ENCODE measurements around the gene DOK6.

The DOK6 gene

GRCh38 chr18:69737851-69738250 is 337.2 kb downstream of the DOK6 start:
- H3K36me3 ChIP-seq (replicated peaks), result no peaks in the 10 kb centered on the region
- in situ Hi-C loops (cut with MboI; ENCODE audit: low sequenced_read_pairs), result no loop called here
- H3K4me1 ChIP-seq, result no peaks in the 10 kb centered on the region
- H3K27me3 ChIP-seq (ENCODE audit: low read depth), result no peaks in the 10 kb centered on the region
- no peak overlapping the region for H3K4me3 ChIP-seq
- no peak for DNase-seq (ENCODE audit: low spot score in 2 of 2)
- H3K9me3 ChIP-seq, result no peaks in the 10 kb centered on the region

GRCh38 chr18:69747388-69747787 is 346.7 kb downstream of the DOK6 start:
- no peaks in the 10 kb centered on the region for H3K4me1 ChIP-seq
- no peaks in the 10 kb centered on the region for H3K9me3 ChIP-seq
- in situ Hi-C loops (cut with MboI; ENCODE audit: low sequenced_read_pairs), result no loop called here
- H3K36me3 ChIP-seq (replicated peaks), result no peaks in the 10 kb centered on the region
- no peak overlapping the region for H3K4me3 ChIP-seq
- no peak for DNase-seq (ENCODE audit: low spot score in 2 of 2)
- H3K27me3 ChIP-seq (ENCODE audit: low read depth), result no peaks in the 10 kb centered on the region

GRCh38 chr18:69752737-69753380 is 352.2 kb downstream of the DOK6 start:
- no peaks in the 10 kb centered on the region for H3K27me3 ChIP-seq (ENCODE audit: low read depth)
- no peaks in the 10 kb centered on the region for H3K36me3 ChIP-seq (replicated peaks)
- no peak overlapping the region for H3K4me3 ChIP-seq
- H3K4me1 ChIP-seq, result no peaks in the 10 kb centered on the region
- H3K9me3 ChIP-seq, result no peaks in the 10 kb centered on the region
- in situ Hi-C loops (cut with MboI; ENCODE audit: low sequenced_read_pairs), result no loop called here
- DNase-seq (ENCODE audit: low spot score in 2 of 2), result no peak

GRCh38 chr18:69754108-69754507 is 353.4 kb downstream of the DOK6 start:
- no peak overlapping the region for H3K4me3 ChIP-seq
- no peaks in the 10 kb centered on the region for H3K4me1 ChIP-seq
- no peaks in the 10 kb centered on the region for H3K27me3 ChIP-seq (ENCODE audit: low read depth)
- no peaks in the 10 kb centered on the region for H3K9me3 ChIP-seq
- no peak for DNase-seq (ENCODE audit: low spot score in 2 of 2)
- no peaks in the 10 kb centered on the region for H3K36me3 ChIP-seq (replicated peaks)
- in situ Hi-C loops (cut with MboI; ENCODE audit: low sequenced_read_pairs), result no loop called here

- Histone ChIP-seq H3K4me1 (no peaks in the 10 kb centered on the region), H3K36me3 (replicated peaks) (no peaks in the 10 kb centered on the region), H3K9me3 (no peaks in the 10 kb centered on the region), H3K4me3 (no peak overlapping the region), H3K27me3 (ENCODE audit: low read depth) (no peaks in the 10 kb centered on the region)
- no peak for DNase-seq (ENCODE audit: low spot score in 2 of 2)
- in situ Hi-C loops (cut with MboI; ENCODE audit: low sequenced_read_pairs), result no loop called here
Measured at GRCh38 chr18:69755041-69755440, 354.4 kb downstream of the DOK6 start.

GRCh38 chr18:69755856-69756496 is 355.3 kb downstream of the DOK6 start:
- Histone ChIP-seq H3K27me3 (ENCODE audit: low read depth) (no peaks in the 10 kb centered on the region), H3K9me3 (no peaks in the 10 kb centered on the region), H3K4me3 (no peak overlapping the region), H3K4me1 (no peaks in the 10 kb centered on the region), H3K36me3 (replicated peaks) (no peaks in the 10 kb centered on the region)
- DNase-seq (ENCODE audit: low spot score in 2 of 2), result no peak
- in situ Hi-C loops (cut with MboI; ENCODE audit: low sequenced_read_pairs), result no loop called here

GRCh38 chr18:69757733-69758132 is 357.0 kb downstream of the DOK6 start:
- in situ Hi-C loops (cut with MboI; ENCODE audit: low sequenced_read_pairs), result no loop called here
- Histone ChIP-seq H3K36me3 (replicated peaks) (no peaks in the 10 kb centered on the region), H3K4me1 (no peaks in the 10 kb centered on the region), H3K4me3 (no peak overlapping the region), H3K9me3 (no peaks in the 10 kb centered on the region), H3K27me3 (ENCODE audit: low read depth) (no peaks in the 10 kb centered on the region)
- DNase-seq (ENCODE audit: low spot score in 2 of 2), result no peak

GRCh38 chr18:69758458-69758857 is 357.8 kb downstream of the DOK6 start:
- no peak for DNase-seq (ENCODE audit: low spot score in 2 of 2)
- Histone ChIP-seq H3K36me3 (replicated peaks) (no peaks in the 10 kb centered on the region), H3K27me3 (ENCODE audit: low read depth) (no peaks in the 10 kb centered on the region), H3K4me3 (no peak overlapping the region), H3K9me3 (no peaks in the 10 kb centered on the region), H3K4me1 (no peaks in the 10 kb centered on the region)
- in situ Hi-C loops (cut with MboI; ENCODE audit: low sequenced_read_pairs), result no loop called here

- H3K4me1 ChIP-seq, result no peaks in the 10 kb centered on the region
- no peak for DNase-seq (ENCODE audit: low spot score in 2 of 2)
- no peaks in the 10 kb centered on the region for H3K9me3 ChIP-seq
- H3K36me3 ChIP-seq (replicated peaks), result no peaks in the 10 kb centered on the region
- H3K27me3 ChIP-seq (ENCODE audit: low read depth), result no peaks in the 10 kb centered on the region
- no peak overlapping the region for H3K4me3 ChIP-seq
- in situ Hi-C loops (cut with MboI; ENCODE audit: low sequenced_read_pairs), result no loop called here
Measured at GRCh38 chr18:69759046-69759445, 358.4 kb downstream of the DOK6 start.

- H3K4me3 ChIP-seq, result no peak overlapping the region
- in situ Hi-C loops (cut with MboI; ENCODE audit: low sequenced_read_pairs), result no loop called here
- no peak for DNase-seq (ENCODE audit: low spot score in 2 of 2)
- no peaks in the 10 kb centered on the region for H3K27me3 ChIP-seq (ENCODE audit: low read depth)
- no peaks in the 10 kb centered on the region for H3K9me3 ChIP-seq
- no peaks in the 10 kb centered on the region for H3K36me3 ChIP-seq (replicated peaks)
- no peaks in the 10 kb centered on the region for H3K4me1 ChIP-seq
Measured at GRCh38 chr18:69763002-69763401, 362.3 kb downstream of the DOK6 start.

- H3K4me1 ChIP-seq, result no peaks in the 10 kb centered on the region
- H3K36me3 ChIP-seq (replicated peaks), result no peaks in the 10 kb centered on the region
- in situ Hi-C loops (cut with MboI; ENCODE audit: low sequenced_read_pairs), result no loop called here
- DNase-seq (ENCODE audit: low spot score in 2 of 2), result no peak
- no peaks in the 10 kb centered on the region for H3K9me3 ChIP-seq
- no peak overlapping the region for H3K4me3 ChIP-seq
- no peaks in the 10 kb centered on the region for H3K27me3 ChIP-seq (ENCODE audit: low read depth)
Measured at GRCh38 chr18:69763821-69764220, 363.1 kb downstream of the DOK6 start.

- Histone ChIP-seq H3K36me3 (replicated peaks) (no peaks in the 10 kb centered on the region), H3K9me3 (no peaks in the 10 kb centered on the region), H3K4me1 (peaks cover 6% of the 10 kb centered on the region; the same call in 1 of the 2 replicates), H3K4me3 (no peak overlapping the region), H3K27me3 (ENCODE audit: low read depth) (no peaks in the 10 kb centered on the region)
- in situ Hi-C loops (cut with MboI; ENCODE audit: low sequenced_read_pairs), result no loop called here
- DNase-seq (ENCODE audit: low spot score in 2 of 2), result no peak
Measured at GRCh38 chr18:69770238-69770637, 369.6 kb downstream of the DOK6 start.

GRCh38 chr18:69774831-69775230 is 374.1 kb downstream of the DOK6 start:
- Histone ChIP-seq H3K9me3 (no peaks in the 10 kb centered on the region), H3K27me3 (ENCODE audit: low read depth) (no peaks in the 10 kb centered on the region), H3K36me3 (replicated peaks) (no peaks in the 10 kb centered on the region), H3K4me3 (no peak overlapping the region), H3K4me1 (peaks cover 6% of the 10 kb centered on the region)
- DNase-seq (ENCODE audit: low spot score in 2 of 2), result no peak
- in situ Hi-C loops (cut with MboI; ENCODE audit: low sequenced_read_pairs), result no loop called here

GRCh38 chr18:69777248-69777647 is 376.6 kb downstream of the DOK6 start:
- in situ Hi-C loops (cut with MboI; ENCODE audit: low sequenced_read_pairs), result no loop called here
- DNase-seq (ENCODE audit: low spot score in 2 of 2), result no peak
- Histone ChIP-seq H3K4me3 (no peak overlapping the region), H3K36me3 (replicated peaks) (no peaks in the 10 kb centered on the region), H3K4me1 (no peaks in the 10 kb centered on the region; the same call in 1 of the 2 replicates), H3K27me3 (ENCODE audit: low read depth) (no peaks in the 10 kb centered on the region), H3K9me3 (no peaks in the 10 kb centered on the region)

GRCh38 chr18:69778680-69779079 is 378.0 kb downstream of the DOK6 start:
- no peak for DNase-seq (ENCODE audit: low spot score in 2 of 2)
- in situ Hi-C loops (cut with MboI; ENCODE audit: low sequenced_read_pairs), result no loop called here
- Histone ChIP-seq H3K9me3 (no peaks in the 10 kb centered on the region), H3K27me3 (ENCODE audit: low read depth) (no peaks in the 10 kb centered on the region), H3K36me3 (replicated peaks) (no peaks in the 10 kb centered on the region), H3K4me1 (no peaks in the 10 kb centered on the region; the same call in 1 of the 2 replicates), H3K4me3 (no peak overlapping the region)
